Neuronal stem cell (in vitro differentiated cells): ENCODE measurements around the gene EGLN2.

Experiments
- DNase-seq: peaks from one replicate; pipeline ENCODE4 v3.0.0-alpha.2; 2013; ENCODE audit warnings: low spot score
- H2AFZ ChIP-seq: one replicate; pipeline ENCODE4 v1.6.1; 2013; ENCODE audit warnings: mild to moderate bottlenecking, low read length, inconsistent platforms
- H2AK5ac ChIP-seq: 2 replicates; pipeline ENCODE4 v1.6.1; 2013; ENCODE audit warnings: low read depth, mild to moderate bottlenecking, inconsistent platforms, low read length, moderate library complexity, mixed read lengths
- H2BK120ac ChIP-seq: 2 replicates; pipeline ENCODE4 v1.6.1; 2013; ENCODE audit warnings: low read depth, mild to moderate bottlenecking, inconsistent platforms, low read length, moderate library complexity, mixed read lengths
- H2BK12ac ChIP-seq: one replicate; pipeline ENCODE4 v1.6.1; 2013; ENCODE audit warnings: low read length, inconsistent platforms
- H2BK15ac ChIP-seq: 2 replicates; pipeline ENCODE4 v1.6.1; 2013; ENCODE audit warnings: mild to moderate bottlenecking, low read length, inconsistent platforms, mixed read lengths
- H2BK5ac ChIP-seq: one replicate; pipeline ENCODE4 v1.6.1; 2013; ENCODE audit warnings: inconsistent platforms, mild to moderate bottlenecking, low read length, moderate library complexity
- H3K14ac ChIP-seq: one replicate; pipeline ENCODE4 v1.6.1; 2013; ENCODE audit warnings: low read length, inconsistent platforms
- H3K18ac ChIP-seq: 2 replicates; pipeline ENCODE4 v1.6.1; 2013; ENCODE audit warnings: low read length, inconsistent platforms
- H3K23ac ChIP-seq: 2 replicates; pipeline ENCODE4 v1.6.1; 2013; ENCODE audit warnings: low read depth, mild to moderate bottlenecking, mixed read lengths, low read length, inconsistent platforms; ENCODE audit not compliant: poor library complexity
- H3K27ac ChIP-seq: replicated peaks from 3 replicates; pipeline ENCODE4 v1.5.1; 2013; ENCODE audit warnings: low read length, inconsistent platforms
- H3K27me3 ChIP-seq, 3 experiments: 2 replicates each; pipeline ENCODE4 v1.6.1; 2013; ENCODE audit warnings: low read length in 3 of 3, mild to moderate bottlenecking in 2 of 3, inconsistent platforms in 1 of 3, low read depth in 1 of 3, mixed read lengths in 1 of 3, moderate library complexity in 1 of 3; ENCODE audit not compliant: control insufficient read depth in 3 of 3, insufficient read depth in 3 of 3
- H3K36me3 ChIP-seq, 2 donors: replicated peaks in 1 of 2; 2 replicates each; pipeline ENCODE4 v1.6.1; 2013; ENCODE audit warnings: low read length in 2 of 2; ENCODE audit not compliant: control insufficient read depth in 2 of 2, insufficient read depth in 2 of 2
- H3K4ac ChIP-seq: 2 replicates; pipeline ENCODE4 v1.6.1; 2013; ENCODE audit warnings: inconsistent platforms, mild to moderate bottlenecking, low read length, moderate library complexity
- H3K4me1 ChIP-seq, 2 donors: 1 replicate in 1 of 2; 2 replicates in 1 of 2; pipeline ENCODE4 v1.6.1; 2013; ENCODE audit warnings: low read length in 2 of 2, low read depth in 1 of 2; ENCODE audit not compliant: control insufficient read depth in 2 of 2, insufficient read depth in 1 of 2
- H3K4me2 ChIP-seq: one replicate; pipeline ENCODE4 v1.6.1; 2013; ENCODE audit warnings: mild to moderate bottlenecking, low read length, inconsistent platforms; ENCODE audit not compliant: insufficient read depth, poor library complexity, severe bottlenecking
- H3K4me3 ChIP-seq, 2 donors: 2 replicates each; pipeline ENCODE4 v1.5.1; 2013; ENCODE audit warnings: low read length in 2 of 2, mild to moderate bottlenecking in 2 of 2, inconsistent platforms in 1 of 2, moderate library complexity in 1 of 2
- H3K79me1 ChIP-seq: one replicate; pipeline ENCODE4 v1.6.1; 2013; ENCODE audit warnings: low read depth, mild to moderate bottlenecking, inconsistent platforms, low read length, moderate library complexity
- H3K9ac ChIP-seq: one replicate; pipeline ENCODE4 v1.6.1; 2013; ENCODE audit warnings: mild to moderate bottlenecking, low read depth, low read length, inconsistent platforms; ENCODE audit not compliant: poor library complexity
- H3K9me3 ChIP-seq, 2 donors: replicated peaks in 1 of 2; 2 replicates each; pipeline versions ENCODE3 to v1.6.1; 2013; ENCODE audit warnings: low read length in 2 of 2, mild to moderate bottlenecking in 2 of 2, inconsistent platforms in 1 of 2, low read depth in 1 of 2, mixed read lengths in 1 of 2, moderate library complexity in 1 of 2; ENCODE audit not compliant: control insufficient read depth in 2 of 2, insufficient read depth in 1 of 2
- H4K8ac ChIP-seq: one replicate; pipeline ENCODE4 v1.6.1; 2013; ENCODE audit warnings: low read depth, mild to moderate bottlenecking, inconsistent platforms, low read length, moderate library complexity
- H4K91ac ChIP-seq: one replicate; pipeline ENCODE4 v1.6.1; 2013; ENCODE audit warnings: low read length, low read depth, mild to moderate bottlenecking, inconsistent platforms; ENCODE audit not compliant: poor library complexity
- WGBS, 2 donors: extraction: QIAGEN DNeasy Blood & Tissue Kit; methylation state at CpG; one replicate each; pipeline ENCODE4 v1.1.7; 2013; ENCODE audit warnings: missing lambda C conversion rate in 2 of 2, mixed read lengths in 1 of 2; ENCODE audit not compliant: insufficient read length in 2 of 2, insufficient replicate concordance in 1 of 2; ENCODE audit errors: extremely low coverage in 2 of 2; 5-methylcytosine and 5-hydroxymethylcytosine counted together

Gene EGLN2

DNA sequence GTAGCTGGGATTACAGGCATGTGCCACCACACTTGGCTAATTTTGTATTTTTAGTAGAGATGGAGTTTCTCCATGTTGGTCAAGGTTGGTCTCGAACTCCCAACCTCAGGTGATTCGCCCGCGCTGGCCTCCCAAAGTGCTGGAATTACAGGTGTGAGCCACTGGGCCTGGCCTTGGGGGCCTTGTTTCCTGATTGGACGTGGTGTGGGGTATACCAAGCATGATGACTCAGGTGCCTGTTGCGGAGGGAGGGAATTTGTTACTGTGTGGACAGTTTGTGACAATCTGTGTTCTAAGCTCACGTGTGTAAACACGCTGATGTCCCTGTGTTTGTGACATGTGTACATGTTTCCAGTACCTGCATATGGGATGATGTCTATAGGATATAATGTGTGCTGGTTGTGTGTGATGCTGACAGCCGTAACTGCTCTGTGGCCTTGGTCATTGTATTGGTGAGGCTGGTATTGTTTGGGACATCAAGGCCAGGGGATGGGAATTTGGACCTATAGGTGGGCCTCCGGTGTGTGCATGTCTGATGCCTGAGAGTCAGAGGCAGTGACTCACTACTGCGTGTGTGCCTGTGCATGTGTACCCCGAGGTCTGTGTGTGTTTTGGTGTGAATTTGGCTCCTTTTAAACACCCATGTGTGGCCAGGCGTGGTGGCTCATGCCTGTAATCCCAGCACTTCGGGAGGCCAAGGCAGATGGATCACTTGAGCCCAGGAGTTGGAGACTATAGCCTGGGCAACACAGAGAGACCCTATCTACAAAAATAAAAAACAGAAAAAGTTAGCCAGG lies 1.6 kb upstream of the EGLN2 start:
- DNase-seq: no peak
- peaks cover 14 to 25% of the 10 kb centered on the region in 2 donors for H3K36me3 ChIP-seq
- no peak overlapping the region for H2BK15ac ChIP-seq
- H3K27me3 ChIP-seq: no peaks in the 10 kb centered on the region
- H2AK5ac ChIP-seq: peak overlapping the region; percentile 68
- H3K4ac ChIP-seq: no peak overlapping the region
- WGBS, 2 donors: no CpG with 5 or more reads among the region's 14 CpGs
- peaks cover 13% of the 10 kb centered on the region for H3K79me1 ChIP-seq
- no peak overlapping the region for H3K27ac ChIP-seq
- H3K14ac ChIP-seq: no peak overlapping the region
- no peak overlapping the region for H4K8ac ChIP-seq
- H2BK12ac ChIP-seq: no peak overlapping the region
- H3K4me2 ChIP-seq: no peak overlapping the region
- no peak overlapping the region for H2BK5ac ChIP-seq
- H4K91ac ChIP-seq: no peak overlapping the region
- H3K9me3 ChIP-seq: no peaks in the 10 kb centered on the region
- no peak overlapping the region for H3K9ac ChIP-seq
- H2BK120ac ChIP-seq: no peak overlapping the region
- no peak overlapping the region for H2AFZ ChIP-seq
- H3K4me1 ChIP-seq: peaks cover 18 to 23% of the 10 kb centered on the region in 2 donors
- H3K18ac ChIP-seq: no peak overlapping the region
- H3K4me3 ChIP-seq: peak overlapping the region in 1 of 2 donors; percentile 53
- no peak overlapping the region for H3K23ac ChIP-seq

- Histone ChIP-seq H3K23ac (peak overlapping the region; percentile 67), H3K4me2 (peak overlapping the region; percentile 59), H3K4me3 (peak overlapping the region; percentile 53 to 76), H3K4ac (peak overlapping the region; percentile 69), H2BK120ac (no peak overlapping the region), H2BK5ac (no peak overlapping the region), H3K18ac (peak overlapping the region; percentile 91), H3K14ac (no peak overlapping the region), H4K91ac (no peak overlapping the region), H3K36me3 (peaks cover 17 to 32% of the 10 kb centered on the region in 2 donors), H2BK12ac (peak overlapping the region; percentile 16), H2AFZ (peak overlapping the region; percentile 85), H3K79me1 (peaks cover 18% of the 10 kb centered on the region), H2BK15ac (no peak overlapping the region), H4K8ac (no peak overlapping the region), H3K27me3 (no peaks in the 10 kb centered on the region), H3K27ac (peak overlapping the region; percentile 73), H3K9me3 (no peaks in the 10 kb centered on the region), H3K4me1 (peaks cover 24 to 28% of the 10 kb centered on the region in 2 donors), H3K9ac (no peak overlapping the region), H2AK5ac (peak overlapping the region; percentile 68)
- WGBS, 2 donors: no CpG with 5 or more reads among the region's 28 CpGs
- DNase-seq: peak; percentile 58
Observed at GRCh38 chr19:40797963-40798682, 868 bp upstream of the EGLN2 start.

- no peak for DNase-seq
- Histone ChIP-seq H4K91ac (no peak overlapping the region), H3K4me2 (peak overlapping the region; percentile 60), H3K27me3 (no peaks in the 10 kb centered on the region), H3K36me3 (peaks cover 28 to 48% of the 10 kb centered on the region in 2 donors), H3K9ac (peak overlapping the region; percentile 93), H3K23ac (peak overlapping the region; percentile 92), H3K4ac (no peak overlapping the region), H2BK120ac (peak overlapping the region; percentile 38), H3K4me3 (peak overlapping the region; percentile 91 to 98), H4K8ac (no peak overlapping the region), H2BK5ac (peak overlapping the region; percentile 88), H3K9me3 (no peaks in the 10 kb centered on the region), H2AK5ac (peak overlapping the region; percentile 48), H2BK15ac (no peak overlapping the region), H2BK12ac (no peak overlapping the region), H3K18ac (peak overlapping the region; percentile 99), H3K79me1 (peaks cover 26% of the 10 kb centered on the region), H3K4me1 (peaks cover 33 to 36% of the 10 kb centered on the region in 2 donors), H2AFZ (peak overlapping the region; percentile 86), H3K14ac (peak overlapping the region; percentile 95), H3K27ac (peak overlapping the region; percentile 80)
- WGBS, 2 donors: no CpG with 5 or more reads among the region's 40 CpGs
Observed at GRCh38 chr19:40799558-40800338, 757 bp downstream of the EGLN2 start.
